DOHH2 (cell line): ENCODE results near the gene FMNL2.

Experiments
- H3F3A ChIP-seq: fragments of 200-600 bp; sonication (generic), shearing (Covaris generic); 2 replicates; pipeline ENCODE4 v1.6.0; 2016; ENCODE audit warnings: antibody characterized with exemption, mild to moderate bottlenecking; ENCODE audit not compliant: control insufficient read depth, insufficient read depth
- H3K27ac ChIP-seq: fragments of 200-600 bp; sonication (generic); 2 replicates; pipeline ENCODE4 v1.5.1; 2014; ENCODE audit warnings: low read depth, mild to moderate bottlenecking, low read length, moderate library complexity
- H3K27me3 ChIP-seq: fragments of 200-600 bp; sonication (generic); 2 replicates; pipeline ENCODE4 v1.6.1; 2014; ENCODE audit warnings: mild to moderate bottlenecking, low read length, mixed read lengths; ENCODE audit not compliant: control insufficient read depth
- H3K36me3 ChIP-seq: fragments of 200-600 bp; sonication (generic); 2 replicates; pipeline ENCODE4 v1.6.1; 2014; ENCODE audit warnings: mild to moderate bottlenecking, low read length, moderate library complexity, mixed read lengths; ENCODE audit not compliant: control insufficient read depth
- H3K4me1 ChIP-seq: fragments of 200-600 bp; sonication (generic); 2 replicates; pipeline ENCODE4 v1.6.1; 2014; ENCODE audit warnings: mild to moderate bottlenecking, low read length, mixed read lengths; ENCODE audit not compliant: control insufficient read depth
- H3K4me2 ChIP-seq: fragments of 200-600 bp; sonication (generic); 2 replicates; pipeline ENCODE4 v1.6.0; 2014; ENCODE audit warnings: mild to moderate bottlenecking, low read length, moderate library complexity
- H3K4me3 ChIP-seq: fragments of 200-600 bp; sonication (generic); 2 replicates; pipeline ENCODE4 v1.5.1; 2014; ENCODE audit warnings: mild to moderate bottlenecking, low read length, mixed read lengths
- H3K79me2 ChIP-seq: fragments of 200-600 bp; sonication (generic); 2 replicates; pipeline ENCODE4 v1.6.1; 2014; ENCODE audit warnings: mild to moderate bottlenecking, low read length, mixed read lengths; ENCODE audit not compliant: control insufficient read depth
- H3K9me2 ChIP-seq: fragments of 200-600 bp; sonication (generic); replicated peaks from 2 replicates; pipeline ENCODE4 v1.6.1; 2014; ENCODE audit warnings: mild to moderate bottlenecking, low read length, mixed read lengths; ENCODE audit not compliant: control insufficient read depth
- H3K9me3 ChIP-seq: fragments of 200-600 bp; sonication (generic); 2 replicates; pipeline ENCODE4 v1.6.1; 2014; ENCODE audit warnings: antibody characterized with exemption, low read length, mixed read lengths; ENCODE audit not compliant: control insufficient read depth, insufficient read depth
- H4K20me1 ChIP-seq: fragments of 200-600 bp; sonication (generic); 2 replicates; pipeline ENCODE4 v1.6.0; 2014; ENCODE audit warnings: low read depth, mild to moderate bottlenecking, antibody characterized with exemption, low read length, moderate library complexity; ENCODE audit not compliant: control insufficient read depth, insufficient read depth
- EZH2phosphoT487 ChIP-seq: fragments of 200-600 bp; sonication (generic); IDR thresholded peaks from 2 replicates; pipeline ENCODE4 v1.6.1; 2017; ENCODE audit warnings: borderline replicate concordance, mild to moderate bottlenecking, antibody characterized with exemption, low read length, moderate library complexity, mixed read lengths
- TF ChIP-seq, protein P1 (sequence below): fragments of 200-600 bp; sonication (generic); IDR thresholded peaks from one replicate; pipeline ENCODE4 v1.5.1; 2014; ENCODE audit warnings: antibody characterized with exemption, mild to moderate bottlenecking, low read depth, low read length; ENCODE audit not compliant: poor library complexity, severe bottlenecking

FMNL2 gene

DNA sequence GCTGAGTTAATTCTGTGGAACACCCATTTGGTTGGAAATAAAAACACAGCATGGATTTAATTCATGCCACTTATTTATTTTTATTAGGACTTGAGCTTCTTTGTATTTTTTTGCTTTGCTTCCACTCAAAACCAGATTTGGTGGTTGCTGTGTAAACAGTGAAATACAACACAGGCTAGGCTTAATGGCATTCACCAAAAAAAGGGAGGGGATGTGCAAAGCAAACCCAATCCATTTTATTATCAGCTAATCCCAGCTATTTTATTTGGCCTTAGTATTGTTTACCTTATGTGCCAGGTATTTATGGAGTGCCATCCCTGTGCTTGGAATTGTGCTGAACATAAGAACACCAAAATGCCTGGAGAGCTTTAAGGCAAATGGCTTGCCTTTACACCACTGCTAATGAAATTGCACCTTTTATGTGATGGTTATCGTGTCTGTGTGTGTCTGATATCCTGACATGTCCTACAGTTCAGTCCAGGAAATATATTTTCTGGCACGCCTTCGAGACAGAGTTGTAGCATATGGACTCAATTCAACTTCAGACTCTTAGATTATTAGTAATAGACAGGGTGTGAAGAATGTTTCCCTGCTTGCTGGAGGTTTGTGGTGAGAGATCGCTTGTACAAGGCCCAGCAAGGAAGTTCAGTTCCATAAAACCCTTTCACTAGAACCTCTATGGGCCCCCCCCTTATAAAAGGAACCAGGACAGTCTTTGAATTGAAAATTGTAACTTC, 282.6 kb downstream of the FMNL2 start:
- no peak overlapping the region for H3K4me2 ChIP-seq
- no peaks in the 10 kb centered on the region for H3K9me3 ChIP-seq
- no peaks in the 10 kb centered on the region for H3F3A ChIP-seq
- peaks cover 10% of the 10 kb centered on the region for H3K4me1 ChIP-seq
- no peak overlapping the region for H3K27ac ChIP-seq
- H3K27me3 ChIP-seq = peaks cover 2% of the 10 kb centered on the region; the same call in 1 of the 2 replicates
- no peak for TF ChIP-seq EZH2phosphoT487
- TF ChIP-seq, protein P1, sequence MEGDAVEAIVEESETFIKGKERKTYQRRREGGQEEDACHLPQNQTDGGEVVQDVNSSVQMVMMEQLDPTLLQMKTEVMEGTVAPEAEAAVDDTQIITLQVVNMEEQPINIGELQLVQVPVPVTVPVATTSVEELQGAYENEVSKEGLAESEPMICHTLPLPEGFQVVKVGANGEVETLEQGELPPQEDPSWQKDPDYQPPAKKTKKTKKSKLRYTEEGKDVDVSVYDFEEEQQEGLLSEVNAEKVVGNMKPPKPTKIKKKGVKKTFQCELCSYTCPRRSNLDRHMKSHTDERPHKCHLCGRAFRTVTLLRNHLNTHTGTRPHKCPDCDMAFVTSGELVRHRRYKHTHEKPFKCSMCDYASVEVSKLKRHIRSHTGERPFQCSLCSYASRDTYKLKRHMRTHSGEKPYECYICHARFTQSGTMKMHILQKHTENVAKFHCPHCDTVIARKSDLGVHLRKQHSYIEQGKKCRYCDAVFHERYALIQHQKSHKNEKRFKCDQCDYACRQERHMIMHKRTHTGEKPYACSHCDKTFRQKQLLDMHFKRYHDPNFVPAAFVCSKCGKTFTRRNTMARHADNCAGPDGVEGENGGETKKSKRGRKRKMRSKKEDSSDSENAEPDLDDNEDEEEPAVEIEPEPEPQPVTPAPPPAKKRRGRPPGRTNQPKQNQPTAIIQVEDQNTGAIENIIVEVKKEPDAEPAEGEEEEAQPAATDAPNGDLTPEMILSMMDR = no peak
- no peaks in the 10 kb centered on the region for H3K79me2 ChIP-seq
- H3K9me2 ChIP-seq = no peaks in the 10 kb centered on the region
- H4K20me1 ChIP-seq = no peaks in the 10 kb centered on the region
- H3K36me3 ChIP-seq = no peaks in the 10 kb centered on the region
- no peak overlapping the region for H3K4me3 ChIP-seq

DNA sequence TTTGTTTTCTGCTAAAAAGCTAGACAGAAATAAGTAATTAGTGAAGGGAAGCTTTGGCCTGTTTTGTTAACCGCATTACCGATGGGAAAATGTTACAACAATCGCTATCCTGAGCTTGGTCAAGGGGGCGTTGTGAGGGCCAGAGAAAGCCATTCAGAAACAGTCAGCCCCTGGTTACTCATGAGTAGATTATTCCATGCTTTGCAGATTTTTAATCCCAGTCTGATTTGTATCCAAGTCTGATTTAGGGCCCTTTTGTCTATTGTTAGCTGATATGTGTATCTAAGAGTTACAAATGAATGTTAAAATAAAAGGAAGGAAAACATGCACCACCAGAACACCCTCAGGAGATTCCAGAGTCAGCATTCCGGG, 283.2 kb downstream of the FMNL2 start:
- Histone ChIP-seq H3K36me3 (no peaks in the 10 kb centered on the region), H3K4me1 (peaks cover 4% of the 10 kb centered on the region), H3K9me3 (no peaks in the 10 kb centered on the region), H3K4me2 (no peak overlapping the region), H3K27ac (no peak overlapping the region), H3K27me3 (peaks cover 2% of the 10 kb centered on the region; the same call in 1 of the 2 replicates), H3K4me3 (no peak overlapping the region), H3K79me2 (no peaks in the 10 kb centered on the region), H3K9me2 (no peaks in the 10 kb centered on the region), H4K20me1 (no peaks in the 10 kb centered on the region), H3F3A (no peaks in the 10 kb centered on the region)
- no peak for TF ChIP-seq EZH2phosphoT487
- TF ChIP-seq, protein P1 = no peak

DNA sequence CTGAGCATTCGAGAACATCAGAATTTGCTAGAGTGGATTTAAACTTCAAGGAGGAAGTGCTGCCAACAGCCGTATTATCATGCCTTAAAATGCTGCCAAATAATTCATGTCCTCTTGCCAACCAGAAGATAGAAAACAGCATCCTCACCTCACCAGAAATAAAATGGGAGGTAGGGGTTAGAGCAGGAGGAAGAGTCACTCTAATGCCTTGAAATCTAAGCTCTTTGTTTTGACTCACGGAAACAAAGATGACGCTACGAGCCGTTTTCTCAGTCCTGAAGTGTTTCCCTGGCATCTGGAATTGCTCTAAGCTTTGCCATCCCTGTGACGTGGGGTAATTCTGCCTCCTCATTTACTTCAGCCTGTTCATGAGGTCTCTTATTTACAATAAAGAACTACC, 285.2 kb downstream of the FMNL2 start:
- TF ChIP-seq EZH2phosphoT487 = no peak
- TF ChIP-seq, protein P1 = no peak
- H4K20me1 ChIP-seq = no peaks in the 10 kb centered on the region
- no peaks in the 10 kb centered on the region for H3K9me2 ChIP-seq
- H3K4me2 ChIP-seq = no peak overlapping the region
- no peak overlapping the region for H3K27ac ChIP-seq
- H3K36me3 ChIP-seq = no peaks in the 10 kb centered on the region
- H3K79me2 ChIP-seq = no peaks in the 10 kb centered on the region
- H3K4me3 ChIP-seq = no peak overlapping the region
- no peaks in the 10 kb centered on the region for H3K4me1 ChIP-seq
- no peaks in the 10 kb centered on the region for H3K9me3 ChIP-seq
- H3K27me3 ChIP-seq = no peaks in the 10 kb centered on the region
- H3F3A ChIP-seq = no peaks in the 10 kb centered on the region
